22Rv1 (cell line): ENCODE data around the gene GJC2.

Source experiments
- H3K27ac ChIP-seq: fragments of 450-650 bp; 2 replicates; pipeline ENCODE4 v1.5.1; 2017
- CTCF ChIP-seq: fragments of 450-650 bp; IDR thresholded peaks from 2 replicates; pipeline ENCODE4 v1.5.1; 2017; ENCODE audit warnings: mild to moderate bottlenecking
- ZFX ChIP-seq: fragments of 450-650 bp; IDR thresholded peaks from 2 replicates; pipeline ENCODE4 v1.6.1; 2017; ENCODE audit warnings: antibody characterized with exemption, borderline replicate concordance

GJC2 gene

GRCh38 chr1:228190778-228191177 lies 41.0 kb downstream of the GJC2 start:
- H3K27ac ChIP-seq: no peak overlapping the region
- TF ChIP-seq CTCF: no peak
- TF ChIP-seq ZFX: no peak

GRCh38 chr1:228194436-228194835 lies 44.7 kb downstream of the GJC2 start:
- TF ChIP-seq CTCF: no peak
- no peak for TF ChIP-seq ZFX
- no peak overlapping the region for H3K27ac ChIP-seq

- no peak for TF ChIP-seq CTCF
- no peak for TF ChIP-seq ZFX
- no peak overlapping the region for H3K27ac ChIP-seq
Observed at GRCh38 chr1:228194921-228195812, 45.4 kb downstream of the GJC2 start.

GRCh38 chr1:228197555-228198147 lies 47.9 kb downstream of the GJC2 start:
- no peak overlapping the region for H3K27ac ChIP-seq
- TF ChIP-seq CTCF (no peak), ZFX (no peak)

GRCh38 chr1:228198977-228199590 lies 49.4 kb downstream of the GJC2 start:
- no peak overlapping the region for H3K27ac ChIP-seq
- TF ChIP-seq CTCF (no peak), ZFX (no peak)

GRCh38 chr1:228204958-228205357 lies 55.2 kb downstream of the GJC2 start:
- no peak overlapping the region for H3K27ac ChIP-seq

More at GRCh38 chr1:228204958-228205357, 55.2 kb downstream of the GJC2 start:
- no peak for TF ChIP-seq CTCF
- no peak for TF ChIP-seq ZFX
